GM20431 (cell line): ENCODE measurements around the gene FLOT1.

ENCODE experiments used
- in situ Hi-C: fragments of 300-500 bp; cut with MseI, MboI; formaldehyde crosslinking; loops from one replicate; pipeline ENCODE4 v1.15.0; 2020; ENCODE audit warnings: low sequenced_read_pairs; ENCODE audit not compliant: unreplicated experiment

The FLOT1 gene

GRCh38 chr6:30709101-30709868 is 33.2 kb downstream of the FLOT1 start:
- in situ Hi-C loops, result no loop called here

GRCh38 chr6:30707281-30707850 is 35.1 kb downstream of the FLOT1 start:
- in situ Hi-C loops, result no loop called here

- in situ Hi-C loops, result no loop called here
Measured at GRCh38 chr6:30705620-30706019, 36.9 kb downstream of the FLOT1 start.

GRCh38 chr6:30703821-30704220 is 38.7 kb downstream of the FLOT1 start:
- in situ Hi-C loops, result no loop called here

- in situ Hi-C loops, result no loop called here
Measured at GRCh38 chr6:30703011-30703410, 39.5 kb downstream of the FLOT1 start.

GRCh38 chr6:30700340-30700739 is 42.1 kb downstream of the FLOT1 start:
- in situ Hi-C loops, result no loop called here

GRCh38 chr6:30696432-30696831 is 46.1 kb downstream of the FLOT1 start:
- in situ Hi-C loops, result no loop called here

GRCh38 chr6:30691208-30691847 is 51.2 kb downstream of the FLOT1 start:
- in situ Hi-C loops, result no loop called here

- in situ Hi-C loops, result no loop called here
Measured at GRCh38 chr6:30690403-30691207, 51.9 kb downstream of the FLOT1 start, which contains the start of gene NRM. TSS of gene NRM (minus strand) at chr6:30690984. CDS start at chr6:30690974, 10 bp downstream.

- in situ Hi-C loops, result no loop called here
Measured at GRCh38 chr6:30689985-30690384, 52.5 kb downstream of the FLOT1 start.

- in situ Hi-C loops, result no loop called here
Measured at GRCh38 chr6:30689022-30689865, 53.2 kb downstream of the FLOT1 start.

GRCh38 chr6:30688569-30688968 is 53.9 kb downstream of the FLOT1 start:
- in situ Hi-C loops, result no loop called here

GRCh38 chr6:30687659-30688431 is 54.6 kb downstream of the FLOT1 start:
- in situ Hi-C loops, result no loop called here

GRCh38 chr6:30686908-30687658 is 55.4 kb downstream of the FLOT1 start:
- in situ Hi-C loops, result no loop called here

- in situ Hi-C loops, result no loop called here
Measured at GRCh38 chr6:30686009-30686907, 56.2 kb downstream of the FLOT1 start, which contains the start of gene PPP1R18. TSS of gene PPP1R18 (minus strand) at chr6:30686645. CDS start at chr6:30686018, 627 bp downstream.

- in situ Hi-C loops, result no loop called here
Measured at GRCh38 chr6:30685157-30686008, 57.1 kb downstream of the FLOT1 start.
